ENCODE data around the gene ULK4. TPM values are rescaled to one million over a fixed set of nuclear protein-coding genes. Genes with fewer than 3 reads are reported as not detected.
A peak's percentile ranks its signal among the peaks of the same experiment; 100 is the strongest.
"Not testable (repeated sequence)": the region's sequence is repeated elsewhere in the genome, so short reads cannot be mapped to it uniquely, and the experiment has no call there.

Gene ULK4
- polyA plus RNA-seq, 1 donor = 2.4 TPM

DNA sequence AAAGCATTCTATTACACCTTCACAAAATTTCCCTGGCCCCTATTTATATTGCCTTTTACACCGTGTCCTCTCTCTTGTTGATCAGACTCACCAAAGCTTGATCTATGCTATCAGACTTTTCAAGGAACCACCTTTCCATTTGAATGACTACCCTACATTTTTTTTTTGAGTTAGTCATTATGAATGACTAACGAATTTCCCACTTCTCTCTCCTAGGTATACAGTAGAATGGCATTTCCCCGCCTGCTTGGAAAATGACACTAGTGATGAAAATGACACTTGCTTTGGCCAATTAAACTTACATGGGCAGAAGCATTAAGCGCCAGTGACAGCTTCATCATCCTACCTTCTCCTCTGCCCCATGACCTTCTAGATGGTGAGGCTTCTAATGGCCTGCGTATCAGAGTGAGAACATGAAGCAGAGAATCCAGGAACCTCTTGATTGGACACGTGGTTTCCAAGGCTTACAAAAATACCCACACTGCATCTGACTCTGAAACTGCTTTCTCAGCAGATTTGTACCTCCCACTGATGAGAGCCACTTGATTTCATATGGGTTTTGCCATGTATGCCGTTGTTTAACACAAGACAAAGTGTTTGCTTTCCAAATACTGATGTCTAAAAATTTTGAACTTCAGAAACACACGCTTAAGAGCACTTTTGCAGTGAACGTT is 392.1 kb downstream of the ULK4 start:
- DNase-seq = no peak

DNA sequence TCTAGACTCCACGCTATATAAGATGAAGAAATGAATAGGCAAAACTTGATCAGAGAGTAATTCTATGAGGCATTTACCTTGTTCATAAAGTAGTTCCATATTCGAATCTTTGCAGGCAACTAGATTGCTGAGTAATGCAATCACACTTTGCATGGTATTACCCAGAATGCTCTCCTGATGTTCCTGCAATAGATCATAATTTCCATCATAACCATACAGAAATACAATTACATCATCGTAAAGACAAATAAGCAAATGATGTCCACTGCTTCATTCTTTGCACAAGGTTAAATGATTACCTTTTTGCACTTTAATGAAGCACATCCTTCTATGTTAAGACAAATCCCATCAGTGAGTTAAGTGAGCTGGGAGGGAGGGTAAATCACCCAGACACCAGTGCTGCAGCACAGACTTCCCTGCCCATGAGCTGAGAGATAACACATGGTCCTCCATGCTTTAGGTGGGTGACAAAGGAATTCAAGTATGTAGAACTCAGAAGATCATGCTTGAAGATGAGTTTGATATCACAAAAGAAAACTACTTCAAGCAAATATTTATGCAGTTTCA is 395.9 kb downstream of the ULK4 start:
- no peak for DNase-seq

DNA sequence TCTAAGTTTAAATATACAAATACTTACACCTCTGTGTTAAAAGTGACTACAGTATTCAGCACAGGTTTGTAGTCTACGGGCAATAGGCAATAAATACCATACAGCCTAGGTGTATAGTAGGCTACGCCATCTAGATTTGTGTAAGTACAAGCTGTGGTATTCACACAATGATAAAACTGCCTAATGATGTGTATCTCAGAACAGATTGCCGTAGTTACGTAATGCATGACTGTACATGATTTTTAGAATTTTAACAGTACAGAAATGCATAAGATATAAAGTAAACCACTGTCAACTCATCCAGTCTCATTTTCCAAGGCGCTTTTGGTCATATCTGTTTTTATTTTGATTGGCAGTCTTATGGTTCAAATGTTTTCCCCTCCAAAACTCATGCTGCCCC is 396.9 kb downstream of the ULK4 start:
- no peak for DNase-seq

DNA sequence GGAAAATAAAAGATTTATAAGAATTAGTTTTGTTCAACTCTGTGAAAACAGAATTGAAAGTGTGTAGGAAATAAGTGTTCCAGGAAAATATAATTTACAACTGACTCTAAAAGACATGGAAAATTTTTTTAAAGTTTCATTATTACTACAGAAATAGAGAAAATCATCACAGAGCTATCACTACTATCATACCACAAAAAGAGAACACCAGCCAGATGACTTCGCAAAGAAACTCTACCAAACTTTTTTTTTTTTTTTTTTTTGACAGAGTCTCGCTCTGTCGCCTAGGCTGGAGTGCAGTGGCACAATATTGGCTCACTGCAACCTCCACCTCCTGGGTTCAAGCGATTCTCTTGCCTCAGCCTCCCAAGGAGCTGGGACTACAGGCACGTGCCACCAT is 405.7 kb downstream of the ULK4 start:
- not testable (repeated sequence) for DNase-seq

DNA sequence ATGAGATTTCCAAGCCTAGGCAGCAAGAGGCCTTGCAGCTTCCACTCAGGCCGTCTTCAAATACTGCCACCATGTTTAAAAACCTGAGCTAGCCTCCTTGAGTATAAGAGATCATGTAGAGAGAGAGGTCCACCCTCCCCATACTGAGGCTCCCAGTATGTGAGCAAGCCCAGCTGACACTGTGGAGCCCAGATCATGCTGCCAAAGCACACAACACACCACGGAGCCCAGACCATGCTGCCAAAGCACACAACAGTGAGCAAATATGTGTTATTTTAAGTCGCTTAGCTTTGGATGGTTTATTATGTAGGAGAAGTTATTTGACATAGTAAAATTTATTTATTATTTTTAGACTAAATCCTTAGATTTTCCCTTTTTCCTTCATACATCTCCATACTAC is 428.9 kb downstream of the ULK4 start:
- no peak for DNase-seq

DNA sequence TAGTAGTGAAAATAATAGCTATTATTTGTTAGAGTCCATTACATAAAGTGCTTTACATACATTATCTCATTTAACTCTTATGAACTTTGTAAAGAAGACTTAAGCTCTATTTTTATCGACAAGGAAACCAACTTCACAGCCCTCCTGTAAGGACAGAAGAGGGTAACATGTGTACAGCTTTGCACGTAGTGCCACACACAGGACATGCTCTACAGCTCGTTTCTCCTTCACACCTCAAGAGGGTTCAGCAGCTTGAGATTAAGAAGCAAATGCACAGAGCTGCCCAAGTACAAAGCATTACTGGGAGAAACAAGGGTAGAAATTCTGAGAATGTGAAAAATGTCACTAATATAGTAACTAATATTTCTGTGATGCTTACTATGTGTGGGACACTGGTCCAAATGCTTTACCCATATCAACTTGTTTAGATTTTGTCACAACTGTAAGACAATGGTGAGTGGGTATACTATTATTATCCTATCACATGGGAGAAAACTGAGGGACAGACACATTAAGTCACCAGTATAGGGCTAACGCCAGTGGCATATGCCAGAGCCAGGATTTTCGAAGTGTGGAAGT is 434.8 kb downstream of the ULK4 start:
- no peak for DNase-seq

DNA sequence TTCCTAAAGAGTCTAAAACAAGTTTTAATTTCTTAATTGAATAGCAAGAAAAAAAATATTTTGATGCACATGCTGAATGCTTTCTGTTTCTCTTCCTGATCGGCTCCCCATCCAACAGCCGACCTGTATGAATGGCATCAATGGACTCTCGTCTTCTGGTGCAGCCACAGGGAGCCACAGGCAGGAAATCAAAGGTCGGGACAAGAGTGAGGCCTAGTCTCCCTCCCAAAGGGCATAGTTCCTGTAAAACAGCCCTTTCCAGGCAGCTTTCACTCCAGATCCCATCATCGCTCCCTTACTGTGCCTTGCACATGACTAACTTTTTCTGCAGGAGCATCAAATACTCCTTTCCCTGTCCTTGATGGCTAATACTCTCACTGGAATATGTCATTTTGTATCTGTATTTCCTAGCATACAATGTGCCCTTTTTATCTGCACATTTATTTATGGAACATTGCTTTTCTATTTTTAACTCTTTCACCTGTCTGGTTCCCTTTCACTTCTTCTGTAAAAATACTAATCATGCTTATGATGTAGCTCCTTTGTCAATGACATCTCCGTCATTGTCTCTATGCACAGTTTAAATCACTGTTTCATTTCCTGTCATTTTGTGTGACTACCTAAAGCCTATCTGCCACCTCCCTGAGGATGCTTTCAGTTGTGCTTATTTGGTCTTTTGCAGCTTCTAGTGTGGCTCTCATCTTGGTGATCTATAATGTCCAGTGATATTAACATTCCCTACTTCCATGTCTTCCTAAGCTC is 436.4 kb downstream of the ULK4 start:
- DNase-seq = no peak

DNA sequence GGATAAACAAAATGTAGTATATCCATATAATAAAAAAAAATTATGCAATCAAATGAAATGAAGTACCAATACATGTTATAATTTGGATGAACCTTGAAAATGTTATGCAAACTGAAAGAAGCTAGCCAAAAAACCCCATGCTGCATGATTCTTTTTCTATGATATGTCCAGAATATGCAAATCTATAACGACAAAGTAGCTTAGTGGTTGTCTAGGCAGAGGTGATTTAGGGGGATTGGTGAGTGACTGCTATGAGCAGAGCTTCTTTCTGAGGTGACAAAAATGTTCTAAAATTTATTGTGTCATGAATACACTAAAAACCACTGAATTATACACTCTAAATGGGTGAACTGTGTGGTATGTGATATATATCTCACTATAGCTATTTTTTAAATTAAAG is 438.0 kb downstream of the ULK4 start:
- no peak for DNase-seq

DNA sequence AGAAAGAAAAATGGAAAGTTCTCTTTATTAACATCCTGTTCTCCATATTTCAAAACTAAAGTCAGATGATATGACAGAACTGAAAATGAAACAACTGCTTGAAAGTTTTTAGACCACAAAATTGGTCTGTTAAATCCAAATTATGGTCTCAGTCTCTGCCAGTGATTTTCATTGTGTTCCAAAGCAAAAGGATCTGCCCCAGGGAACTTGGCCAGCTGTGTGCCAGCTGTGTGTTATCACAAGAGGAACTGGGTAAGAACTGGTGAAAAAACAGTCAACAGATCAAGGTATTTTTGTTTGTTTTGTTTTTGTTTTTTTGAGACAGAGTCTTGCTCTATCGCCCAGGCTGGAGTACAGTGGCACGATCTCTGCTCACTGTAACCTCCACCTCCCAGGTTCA is 439.3 kb downstream of the ULK4 start:
- peak; percentile 10 for DNase-seq

DNA sequence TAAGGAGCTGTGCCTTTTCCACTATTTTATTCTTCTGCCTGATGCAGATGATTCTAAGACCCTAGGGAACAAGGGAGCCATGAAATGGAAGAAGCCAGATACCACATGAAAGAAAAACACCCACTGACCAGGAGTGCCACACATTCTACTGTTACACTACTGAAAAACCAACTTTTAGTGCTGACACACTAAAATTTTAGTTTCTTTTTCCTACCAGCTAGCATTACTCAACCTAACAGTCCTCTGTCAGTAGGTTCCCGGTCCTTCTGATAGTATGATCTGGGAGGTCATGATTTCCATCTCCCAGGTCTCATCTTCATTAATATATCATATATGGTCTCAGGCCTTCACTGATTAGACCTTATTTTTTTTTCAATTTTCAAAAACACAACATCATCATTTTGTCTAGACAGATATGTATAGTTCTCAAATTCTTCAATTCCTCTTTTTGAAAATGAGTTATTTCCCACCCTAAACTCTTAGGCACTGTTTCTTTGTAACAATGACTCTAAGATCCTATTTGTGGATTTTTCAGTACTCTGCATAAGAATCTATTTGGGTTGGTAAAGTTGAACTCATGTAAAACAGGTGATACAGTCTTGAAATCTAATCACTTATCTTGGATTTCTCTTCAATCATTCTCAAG is 440.8 kb downstream of the ULK4 start:
- no peak for DNase-seq

DNA sequence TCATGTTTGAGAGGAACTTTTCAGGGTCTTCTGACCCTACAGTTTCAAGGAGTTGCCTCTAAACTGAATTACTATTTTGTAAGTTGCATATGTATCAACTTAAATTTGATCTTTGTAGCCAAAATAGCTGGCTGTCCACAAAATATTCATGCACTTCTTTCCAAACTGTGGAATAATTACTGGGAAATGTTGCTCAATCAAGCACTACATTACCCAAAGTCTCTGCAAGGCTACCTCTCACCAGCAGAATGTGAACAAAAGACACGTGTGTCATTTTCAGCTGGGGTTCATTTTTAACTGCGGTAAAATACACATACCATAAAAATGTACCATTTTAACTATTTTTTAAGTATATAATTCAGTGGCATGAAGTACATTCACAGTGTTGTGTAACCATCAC is 442.2 kb downstream of the ULK4 start:
- DNase-seq = no peak

DNA sequence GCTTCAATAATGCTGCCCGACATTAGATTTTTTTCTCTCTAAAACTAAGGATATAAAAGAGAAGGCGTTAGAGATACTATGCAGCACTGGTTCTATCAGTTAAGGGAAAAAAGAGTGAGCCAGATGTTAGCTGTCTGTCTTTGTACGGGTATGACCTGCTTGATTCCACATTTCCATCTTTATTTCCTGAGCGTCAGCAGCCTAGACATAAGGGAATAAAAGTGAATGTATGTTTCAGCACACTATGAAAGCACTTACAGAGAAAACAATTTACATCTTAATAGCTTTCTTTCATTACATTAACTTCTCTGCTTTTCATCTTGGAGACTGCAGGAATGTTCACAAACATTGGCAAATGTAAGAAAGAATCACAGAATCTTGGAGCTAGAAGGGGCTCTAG is 443.3 kb downstream of the ULK4 start:
- DNase-seq = no peak

DNA sequence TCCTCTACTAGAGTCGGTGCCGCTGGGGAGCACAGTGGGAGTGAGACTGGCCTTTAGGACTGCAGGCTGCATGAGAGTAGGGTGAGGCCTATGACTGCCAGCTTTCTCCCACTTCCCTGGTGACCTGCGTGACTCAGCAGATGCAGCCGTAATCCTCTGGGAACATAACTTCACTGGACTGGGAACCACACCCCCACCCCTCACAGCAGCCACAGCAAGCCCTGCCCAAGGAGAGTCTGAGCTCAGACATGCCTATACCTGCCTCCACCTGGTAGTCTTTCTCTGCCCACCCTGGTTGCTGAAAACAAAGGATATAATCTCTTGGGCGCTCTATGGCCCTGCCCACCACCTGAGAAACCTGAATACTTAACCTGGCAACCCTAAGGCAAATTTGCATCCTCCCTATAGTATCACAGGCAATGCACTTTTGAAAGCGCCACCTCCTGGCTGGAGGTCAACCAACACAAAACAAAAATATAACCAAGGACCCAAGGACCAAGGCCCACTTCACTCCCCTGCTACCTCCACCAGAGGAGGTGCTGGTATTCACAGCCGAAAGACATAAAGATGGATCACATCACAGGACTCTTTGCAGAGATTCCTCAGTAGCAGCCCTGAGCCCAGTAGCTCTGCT is 453.7 kb downstream of the ULK4 start:
- no peak for DNase-seq

DNA sequence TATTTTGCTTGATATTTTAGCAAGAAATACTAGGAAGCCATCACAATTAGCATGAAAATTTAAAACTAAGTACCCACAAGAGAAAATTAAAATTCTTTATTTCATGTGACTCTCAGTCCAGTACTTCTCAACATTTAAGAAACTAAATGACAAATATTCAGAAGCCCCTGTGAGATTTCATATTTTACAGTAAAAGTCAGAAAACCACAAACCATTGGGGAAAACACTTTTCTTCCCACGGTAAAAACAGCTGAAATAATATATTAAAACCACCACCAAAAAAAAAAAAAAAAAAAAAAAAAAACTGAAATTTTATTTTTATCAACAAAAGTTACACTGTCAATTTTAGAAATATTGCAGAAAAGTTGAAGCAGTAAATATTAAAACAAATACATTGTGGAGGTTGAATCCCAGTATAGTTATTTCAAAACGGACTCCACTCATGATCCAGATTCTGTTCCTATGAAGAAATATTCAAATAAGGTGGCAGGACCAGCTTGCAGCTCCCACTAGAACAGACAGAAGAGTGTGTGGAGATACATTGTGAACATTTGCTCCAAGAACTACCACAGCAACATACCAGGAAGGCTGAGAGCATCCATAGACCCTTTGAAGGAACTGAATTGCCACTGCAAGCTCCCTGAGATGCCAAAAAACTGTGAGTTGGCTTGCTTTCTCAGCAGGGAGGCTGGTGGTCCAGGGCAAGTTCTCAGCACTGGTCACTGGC is 454.4 kb downstream of the ULK4 start:
- no peak for DNase-seq

DNA sequence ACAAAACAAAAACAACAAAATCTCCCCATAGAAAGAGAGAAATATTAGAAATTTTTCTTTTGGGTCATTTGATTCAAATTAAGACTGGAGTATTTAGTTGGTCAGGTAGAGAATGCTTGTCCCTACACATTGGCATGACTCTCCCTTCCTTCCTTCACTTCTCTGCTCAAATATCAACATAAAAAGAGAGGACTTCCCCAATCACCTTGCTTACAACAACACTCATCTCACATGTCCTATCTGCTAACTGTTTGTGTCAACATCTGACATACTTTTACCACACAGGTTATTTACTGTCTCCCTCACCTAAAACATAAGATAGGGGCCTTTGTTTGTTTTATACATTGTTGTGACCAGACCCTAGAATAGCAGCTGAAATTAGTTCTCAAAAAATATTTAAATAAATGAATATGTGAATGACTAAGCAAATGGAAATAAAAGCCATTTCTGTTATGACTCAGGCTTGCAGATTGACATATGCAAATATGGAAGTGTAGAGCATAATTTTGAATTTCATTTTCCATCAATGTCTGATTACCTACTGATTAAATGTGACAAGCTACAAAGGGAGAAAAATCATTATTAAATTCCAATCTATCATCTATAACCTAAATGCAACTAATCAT is 457.8 kb downstream of the ULK4 start:
- no peak for DNase-seq

DNA sequence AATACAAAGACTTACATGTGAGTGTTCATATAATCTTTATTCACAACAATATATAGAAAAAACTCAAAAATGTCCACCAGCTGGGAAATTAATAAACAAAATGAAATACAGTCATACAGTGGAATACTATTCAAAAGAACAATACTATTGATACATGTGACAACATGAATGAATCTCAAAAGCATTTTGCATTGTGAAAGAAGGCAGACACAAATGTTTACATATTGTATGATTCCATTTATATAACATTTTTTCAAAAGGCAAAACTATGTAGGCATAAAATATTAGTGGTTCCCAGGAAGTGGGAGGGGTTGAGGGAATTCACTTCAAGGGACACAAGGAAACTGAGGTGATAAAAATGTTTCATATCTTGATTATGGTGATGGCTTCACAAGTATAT is 459.4 kb downstream of the ULK4 start:
- DNase-seq = no peak

DNA sequence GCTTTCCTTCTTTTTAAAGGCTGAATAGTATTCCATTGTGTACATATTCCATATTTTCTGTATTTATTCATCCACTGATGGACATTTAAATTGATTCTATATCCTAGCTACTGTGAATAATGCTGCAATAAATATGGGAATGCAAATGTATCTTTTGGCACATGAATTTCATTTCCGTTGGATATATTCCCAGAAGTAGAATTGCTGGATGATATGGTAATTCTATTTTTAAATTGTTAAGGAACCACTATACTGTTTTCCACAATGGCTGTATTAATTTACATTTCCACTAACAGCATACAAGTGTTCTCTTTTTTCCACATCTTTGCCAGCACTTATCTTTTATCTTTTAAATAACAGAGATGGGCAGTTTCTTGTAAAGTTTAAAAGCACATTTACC is 459.9 kb downstream of the ULK4 start:
- DNase-seq = peak; percentile 17

DNA sequence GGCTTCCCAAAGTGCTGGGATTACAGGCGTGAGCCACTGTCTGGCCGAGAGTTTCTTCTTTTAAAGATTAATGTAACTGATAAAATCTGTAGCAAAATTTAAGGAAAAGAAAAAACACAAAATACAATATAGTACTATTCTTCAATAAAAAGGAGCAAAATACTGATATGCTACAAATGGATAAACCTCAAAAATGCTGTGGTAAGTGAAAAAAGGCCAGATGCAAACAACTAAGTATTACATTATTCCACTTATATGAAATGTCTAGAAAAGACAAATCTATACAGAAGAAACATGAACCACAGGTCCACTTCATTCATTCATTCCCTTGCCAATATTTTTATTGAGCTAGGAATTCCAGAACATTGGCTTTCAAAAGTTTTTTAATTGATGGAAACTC is 463.1 kb downstream of the ULK4 start:
- no peak for DNase-seq

DNA sequence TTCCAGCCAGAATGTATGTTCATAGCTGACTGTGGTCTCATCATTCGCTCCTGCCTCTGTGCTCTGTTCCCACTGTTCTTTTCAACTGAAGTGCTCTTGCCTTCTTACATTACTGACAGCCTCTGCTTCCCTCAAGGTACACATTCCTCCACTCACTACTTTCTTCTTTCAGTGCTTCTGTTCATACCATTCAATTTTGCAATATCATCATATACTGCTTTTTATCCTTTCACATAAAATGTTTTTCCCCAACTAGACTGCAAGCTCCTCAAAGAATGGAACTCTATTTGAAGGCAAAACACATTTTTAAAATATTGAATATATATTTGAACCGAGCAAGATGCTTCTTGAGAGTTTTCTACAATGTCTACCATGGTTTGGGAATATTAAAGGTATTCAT is 471.5 kb downstream of the ULK4 start:
- DNase-seq = no peak

DNA sequence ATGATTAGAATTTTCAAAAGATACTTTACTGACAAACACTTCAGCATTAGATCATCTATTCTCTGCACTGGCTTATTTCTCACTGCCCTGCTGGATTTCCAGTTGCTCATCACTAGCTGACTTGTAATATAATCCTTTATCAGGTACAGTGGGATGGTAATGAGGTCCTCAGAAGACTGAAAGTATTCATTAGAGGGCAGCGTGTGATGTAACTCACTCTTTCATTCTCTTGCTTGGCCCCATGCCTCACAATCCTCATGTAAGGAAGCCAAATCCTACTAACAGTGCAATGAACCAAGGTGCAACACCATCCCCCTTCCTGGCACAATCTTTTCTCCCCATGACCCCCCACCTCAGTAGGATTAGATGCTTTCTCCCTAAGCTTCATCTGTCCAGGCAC is 472.7 kb downstream of the ULK4 start:
- DNase-seq = no peak

DNA sequence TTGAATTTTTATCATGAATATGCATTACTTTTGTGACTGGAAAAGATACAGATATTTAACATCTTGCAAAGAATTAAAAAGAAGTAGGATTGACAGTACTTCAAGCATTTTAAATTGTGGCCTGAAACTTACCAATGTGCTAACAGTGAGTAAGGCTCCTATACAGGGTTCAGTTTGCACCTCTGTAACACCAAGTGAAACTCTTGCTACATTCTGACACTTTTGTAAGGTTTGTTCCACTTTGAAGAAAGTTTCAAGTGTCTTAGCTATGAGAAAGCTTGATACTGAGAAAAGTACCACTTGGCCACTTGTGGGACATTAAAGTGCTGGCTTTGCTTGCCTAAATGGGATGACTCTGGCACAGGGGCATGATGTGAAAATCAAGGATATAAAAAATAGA is 473.4 kb downstream of the ULK4 start:
- no peak for DNase-seq

DNA sequence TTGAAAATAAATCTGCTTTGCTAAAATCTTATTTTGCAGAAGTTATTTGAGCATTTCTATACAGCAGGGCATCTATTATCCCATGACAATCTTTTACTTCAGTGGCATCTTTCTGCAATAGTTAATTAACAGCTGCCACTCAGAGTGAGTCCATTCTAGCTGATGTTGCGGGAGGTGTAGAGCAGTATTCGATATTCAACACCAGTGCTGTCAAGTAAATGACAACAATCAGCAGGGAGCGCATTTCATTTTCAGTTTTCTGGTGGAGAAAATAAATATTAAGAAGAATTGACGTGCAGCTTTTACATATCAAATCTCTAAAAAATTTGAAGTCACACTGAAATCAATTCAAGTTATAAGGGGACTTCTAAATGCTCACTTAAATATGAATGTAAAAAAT is 476.4 kb downstream of the ULK4 start:
- no peak for DNase-seq

Measured in hindlimb muscle (tissue), 1 donor.